Right ventricle myocardium superior (tissue), 1 donor: ENCODE measurements around the gene LMF1. TPM values are rescaled to one million over a fixed set of nuclear protein-coding genes. Genes with fewer than 3 reads are reported as not detected.
"Not testable (repeated sequence)": the region's sequence is repeated elsewhere in the genome, so short reads cannot be mapped to it uniquely, and the experiment has no call there.

Experiments used
- ATAC-seq: fragments of 200-7000 bp; cut with Tn5 transposase; one replicate; pipeline ENCODE4 v1.9.1; 2020; ENCODE audit warnings: mild to moderate bottlenecking; ENCODE audit not compliant: poor library complexity
- DNase-seq: peaks from one replicate; pipeline ENCODE4 v3.0.0-alpha.2; 2020
- intact Hi-C: fragments of 100-400 bp; cut with DNase I; formaldehyde crosslinking; loops from one replicate; pipeline ENCODE4 v1.11.2; 2022
- total RNA-seq: library from RNA; stranded (reverse); fragmentation: NEBNext Ultra II Directional; extraction: Animal tissue kit (Norgen Biotek cat#: 25700); gene quantifications from one replicate; pipeline ENCODE4 v1.2.1, GENCODE V29; 2021
- donor health status: DM: no; HTN: yes; CAD: no; lungs with severe emphysema.

LMF1 gene
- total RNA-seq, 1 donor from 2014 or later = 5.6 TPM

DNA sequence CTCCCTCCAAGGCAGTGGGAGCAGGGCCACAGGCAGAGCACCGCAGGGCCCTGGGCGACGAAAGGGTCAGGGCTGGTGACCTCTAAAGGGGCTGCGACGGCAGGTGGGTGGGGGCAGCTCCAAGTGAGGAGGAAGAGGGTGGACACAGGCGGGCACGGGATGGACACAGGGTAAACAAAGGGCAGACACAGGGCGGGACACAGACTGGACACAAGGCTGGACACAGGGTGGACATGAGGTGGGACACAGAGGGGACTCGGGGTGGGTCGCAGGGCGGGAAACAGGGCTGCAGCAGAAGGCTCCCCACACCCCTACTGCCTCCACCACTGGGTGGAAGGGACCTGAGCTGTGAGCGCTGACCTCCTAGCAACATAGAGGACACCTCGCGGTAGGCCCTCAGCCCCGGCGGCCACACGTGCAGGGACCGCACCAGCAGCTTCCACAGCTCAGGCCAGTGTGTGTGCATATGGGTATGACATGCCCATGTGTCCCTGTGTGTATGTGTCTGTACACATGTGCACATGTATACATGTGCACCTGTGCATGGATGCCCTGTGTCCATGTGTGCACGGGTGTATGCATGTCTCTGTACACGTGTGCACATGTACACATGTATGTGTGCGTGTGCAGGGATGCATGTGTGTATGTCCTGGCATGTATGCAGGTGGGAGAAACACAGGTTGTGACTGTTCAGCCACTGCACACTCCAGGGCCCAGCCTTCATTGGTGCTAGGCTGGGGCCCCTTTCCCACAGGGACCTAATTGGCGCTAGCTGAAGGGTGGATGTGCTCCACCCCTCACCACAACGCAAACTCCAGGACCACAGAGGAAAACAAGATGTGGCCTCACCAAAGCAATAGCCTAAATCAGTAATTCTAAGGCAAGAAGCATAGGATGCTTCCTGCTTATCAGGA is 7.6 kb downstream of the LMF1 start:
- ATAC-seq (peak; percentile 25), DNase-seq (no peak)
- intact Hi-C loops = no loop called here

DNA sequence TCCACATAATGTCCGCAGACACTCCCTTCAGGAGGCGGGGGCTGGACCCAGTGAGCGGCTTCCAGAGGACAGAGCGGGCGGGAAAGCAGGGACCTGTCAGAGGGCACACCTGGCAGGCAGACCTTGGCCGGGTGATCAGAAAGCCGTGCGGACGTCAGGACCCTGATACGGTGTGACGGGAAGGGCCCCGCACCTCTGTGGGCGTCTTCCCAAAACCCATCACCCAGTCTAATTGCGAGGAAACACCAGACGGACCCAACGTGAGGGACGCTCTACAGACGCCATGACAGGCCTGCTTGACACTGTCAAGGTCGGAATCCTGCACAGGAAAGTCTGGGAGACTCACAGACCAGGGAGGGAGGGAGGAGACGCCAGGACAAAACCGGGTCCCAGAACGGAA is 8.4 kb downstream of the LMF1 start:
- intact Hi-C loops = no loop called here
- DNase-seq (no peak), ATAC-seq (no peak)

DNA sequence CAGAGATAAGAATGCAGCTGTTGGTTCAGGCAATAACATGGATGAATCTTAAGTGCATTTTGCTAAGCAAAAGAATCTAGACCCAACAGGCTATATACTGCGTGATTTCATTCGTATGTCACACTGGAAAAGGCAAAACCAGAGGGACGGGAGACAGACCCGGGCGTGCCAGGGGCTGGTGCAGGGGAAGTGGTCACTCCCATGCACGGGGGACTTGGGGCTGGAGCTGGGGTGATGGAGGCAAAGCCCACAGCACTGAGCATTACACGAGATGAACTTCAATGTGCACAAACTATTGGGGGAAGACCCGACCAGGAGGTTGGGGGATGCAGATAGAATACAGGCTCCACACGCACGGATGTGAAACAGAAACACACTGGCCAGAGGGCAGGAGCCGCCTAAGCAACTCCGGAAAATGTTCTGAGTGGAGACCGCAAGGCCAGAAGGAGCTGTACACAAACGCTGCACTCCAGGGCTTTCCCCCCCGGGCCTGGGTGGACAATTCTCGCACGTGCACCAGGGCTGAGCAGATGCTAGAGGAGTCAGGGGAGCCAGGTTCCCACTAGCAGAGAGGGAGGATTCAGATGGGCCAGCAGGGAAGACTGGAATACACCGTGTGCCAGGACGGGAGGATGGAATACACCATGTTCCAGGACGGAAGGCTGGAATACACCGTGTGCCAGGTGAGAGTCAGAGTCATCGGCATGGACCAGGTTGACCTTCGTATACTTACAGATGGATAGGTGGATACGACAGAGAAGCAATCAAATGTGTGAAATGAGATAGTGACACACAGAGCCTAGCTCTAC is 11.3 kb downstream of the LMF1 start:
- DNase-seq (no peak), ATAC-seq (no peak)
- intact Hi-C loops = no loop called here

DNA sequence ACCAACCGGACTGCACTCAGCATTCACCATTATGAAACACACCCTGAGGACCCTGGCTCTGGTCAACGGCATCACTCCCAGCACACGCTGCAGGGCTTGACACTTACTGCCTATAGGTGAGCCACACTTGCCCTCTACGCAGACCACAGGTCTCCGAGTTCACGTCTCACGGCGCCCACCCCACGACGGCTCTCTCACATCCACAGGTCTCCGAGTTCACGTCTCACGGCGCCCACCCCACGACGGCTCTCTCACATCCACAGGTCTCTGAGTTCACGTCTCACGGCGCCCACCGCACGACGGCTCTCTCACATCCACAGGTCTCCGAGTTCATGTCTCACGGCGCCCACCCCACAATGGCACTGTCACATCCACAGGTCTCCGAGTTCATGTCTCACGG is 15.0 kb downstream of the LMF1 start:
- ATAC-seq, intact Hi-C loops, DNase-seq: not testable (repeated sequence)

DNA sequence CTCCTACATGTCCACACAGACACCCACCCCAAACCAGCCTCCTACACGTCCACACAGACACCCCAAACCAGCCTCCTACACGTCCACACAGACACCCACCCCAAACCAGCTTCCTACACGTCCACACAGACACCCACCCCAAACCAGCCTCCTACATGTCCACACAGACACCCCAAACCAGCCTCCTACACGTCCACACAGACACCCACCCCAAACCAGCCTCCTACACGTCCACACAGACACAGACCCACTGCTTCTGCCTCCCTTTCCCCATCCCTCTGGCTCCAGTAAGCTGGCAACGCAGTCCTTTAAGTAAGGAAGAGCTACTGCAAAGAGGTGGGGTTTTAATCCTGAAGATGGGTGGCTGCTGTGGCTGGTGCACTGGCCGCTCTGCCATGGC is 17.0 kb downstream of the LMF1 start:
- DNase-seq, ATAC-seq, intact Hi-C loops: not testable (repeated sequence)

DNA sequence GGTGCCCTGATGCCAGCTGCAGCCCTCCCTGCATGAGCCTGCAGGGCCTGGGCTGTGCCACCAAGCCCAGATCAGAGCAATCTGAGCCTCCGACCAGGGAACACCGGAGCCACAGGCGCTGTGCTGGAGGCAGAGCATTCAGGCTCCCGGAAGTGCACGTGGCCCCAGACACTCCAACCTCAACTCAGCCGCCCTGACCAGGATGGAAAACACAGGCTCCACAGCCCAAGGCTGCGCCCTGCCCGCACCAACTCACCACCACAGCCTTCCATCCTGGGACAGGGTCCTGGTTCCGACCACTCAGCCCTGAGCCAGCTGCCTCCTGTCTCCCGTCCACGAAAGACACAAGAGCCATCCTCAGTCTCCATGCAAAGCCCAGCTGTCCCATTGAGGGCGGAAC is 18.5 kb downstream of the LMF1 start:
- intact Hi-C loops = no loop called here
- ATAC-seq (no peak), DNase-seq (no peak)

DNA sequence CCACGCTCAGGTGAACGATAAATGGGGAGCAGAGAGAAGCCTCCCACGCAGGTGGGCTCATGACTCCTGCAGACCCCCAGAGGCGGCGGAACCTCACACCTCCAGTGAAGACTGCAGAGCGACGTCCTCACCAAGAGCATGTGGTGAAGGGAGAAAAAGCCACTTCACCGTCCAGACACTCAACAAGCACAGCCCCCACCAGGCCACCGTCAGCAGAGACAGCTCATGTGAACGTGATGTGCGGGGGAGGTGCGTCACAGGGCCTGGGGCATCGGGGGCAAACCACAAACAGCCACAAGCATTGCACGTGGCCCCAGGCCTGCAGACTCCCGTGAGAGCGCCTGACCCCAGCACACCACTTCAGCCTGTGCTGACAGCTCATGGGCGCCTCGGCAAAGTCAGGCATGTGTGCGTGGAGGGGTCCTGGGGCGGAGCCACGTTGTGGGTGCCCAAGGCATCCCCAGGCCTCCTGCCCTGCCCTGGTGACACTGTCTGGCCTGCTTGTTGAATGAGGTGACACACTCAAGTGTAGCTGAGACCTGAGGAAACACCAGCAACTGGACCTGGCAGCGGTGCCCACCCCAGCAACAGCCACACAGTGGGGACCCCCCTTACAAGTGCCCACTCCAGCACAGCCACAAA is 19.0 kb downstream of the LMF1 start:
- intact Hi-C loops = no loop called here
- DNase-seq = no peak
- no peak for ATAC-seq

DNA sequence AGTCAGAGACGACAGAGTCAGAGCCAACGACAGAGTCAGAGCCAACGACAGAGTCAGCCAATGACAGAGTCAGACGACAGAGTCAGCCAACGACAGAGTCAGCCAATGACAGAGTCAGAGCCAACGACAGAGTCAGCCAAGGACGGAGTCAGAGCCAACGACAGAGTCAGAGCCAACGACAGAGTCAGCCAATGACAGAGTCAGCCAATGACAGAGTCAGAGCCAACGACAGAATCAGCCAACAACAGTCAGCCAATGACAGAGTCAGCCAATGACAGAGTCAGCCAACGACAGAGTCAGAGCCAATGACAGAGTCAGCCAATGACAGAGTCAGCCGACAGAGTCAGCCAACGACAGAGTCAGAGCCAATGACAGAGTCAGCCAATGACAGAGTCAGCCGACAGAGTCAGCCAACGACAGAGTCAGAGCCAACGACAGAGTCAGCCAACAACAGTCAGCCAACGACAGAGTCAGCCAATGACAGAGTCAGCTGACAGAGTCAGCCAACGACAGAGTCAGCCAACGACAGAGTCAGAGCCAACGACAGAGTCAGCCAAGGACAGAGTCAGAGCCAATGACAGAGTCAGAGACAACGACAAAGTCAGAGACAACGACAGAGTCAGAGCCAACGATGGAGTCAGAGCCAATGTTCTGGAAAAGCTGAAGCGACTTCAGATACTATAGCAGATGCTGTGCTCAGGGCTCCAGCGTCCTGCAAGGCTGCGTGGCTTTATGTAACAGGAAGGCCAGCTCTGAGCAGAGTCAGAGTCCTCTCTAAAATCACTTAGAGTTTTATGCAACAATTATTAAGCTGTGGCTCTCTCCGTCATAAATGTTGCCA is 19.8 kb downstream of the LMF1 start:
- DNase-seq = peak; percentile 34
- intact Hi-C loops, ATAC-seq: not testable (repeated sequence)

DNA sequence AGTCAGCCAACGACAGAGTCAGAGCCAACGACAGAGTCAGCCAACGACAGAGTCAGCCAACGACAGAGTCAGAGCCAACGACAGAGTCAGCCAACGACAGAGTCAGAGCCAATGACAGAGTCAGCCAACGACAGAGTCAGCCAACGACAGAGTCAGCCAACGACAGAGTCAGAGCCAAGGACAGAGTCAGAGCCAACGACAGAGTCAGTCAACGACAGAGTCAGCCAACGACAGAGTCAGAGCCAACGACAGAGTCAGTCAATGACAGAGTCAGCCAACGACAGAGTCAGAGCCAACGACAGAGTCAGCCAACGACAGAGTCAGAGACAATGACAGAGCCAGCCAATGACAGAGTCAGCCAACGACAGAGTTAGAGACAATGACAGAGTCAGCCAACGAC is 22.0 kb downstream of the LMF1 start:
- intact Hi-C loops, DNase-seq, ATAC-seq: not testable (repeated sequence)

DNA sequence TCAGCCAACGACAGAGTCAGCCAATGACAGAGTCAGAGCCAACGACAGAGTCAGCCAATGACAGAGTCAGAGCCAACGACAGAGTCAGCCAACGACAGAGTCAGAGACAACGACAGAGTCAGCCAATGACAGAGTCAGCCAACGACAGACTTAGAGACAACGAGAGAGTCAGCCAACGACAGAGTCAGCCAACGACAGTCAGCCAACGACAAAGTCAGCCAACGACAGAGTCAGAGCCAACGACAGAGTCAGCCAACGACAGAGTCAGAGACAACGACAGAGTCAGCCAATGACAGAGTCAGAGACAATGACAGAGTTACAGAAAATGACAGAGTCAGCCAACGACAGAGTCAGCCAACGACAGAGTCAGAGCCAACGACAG is 22.9 kb downstream of the LMF1 start:
- ATAC-seq, DNase-seq, intact Hi-C loops: not testable (repeated sequence)

DNA sequence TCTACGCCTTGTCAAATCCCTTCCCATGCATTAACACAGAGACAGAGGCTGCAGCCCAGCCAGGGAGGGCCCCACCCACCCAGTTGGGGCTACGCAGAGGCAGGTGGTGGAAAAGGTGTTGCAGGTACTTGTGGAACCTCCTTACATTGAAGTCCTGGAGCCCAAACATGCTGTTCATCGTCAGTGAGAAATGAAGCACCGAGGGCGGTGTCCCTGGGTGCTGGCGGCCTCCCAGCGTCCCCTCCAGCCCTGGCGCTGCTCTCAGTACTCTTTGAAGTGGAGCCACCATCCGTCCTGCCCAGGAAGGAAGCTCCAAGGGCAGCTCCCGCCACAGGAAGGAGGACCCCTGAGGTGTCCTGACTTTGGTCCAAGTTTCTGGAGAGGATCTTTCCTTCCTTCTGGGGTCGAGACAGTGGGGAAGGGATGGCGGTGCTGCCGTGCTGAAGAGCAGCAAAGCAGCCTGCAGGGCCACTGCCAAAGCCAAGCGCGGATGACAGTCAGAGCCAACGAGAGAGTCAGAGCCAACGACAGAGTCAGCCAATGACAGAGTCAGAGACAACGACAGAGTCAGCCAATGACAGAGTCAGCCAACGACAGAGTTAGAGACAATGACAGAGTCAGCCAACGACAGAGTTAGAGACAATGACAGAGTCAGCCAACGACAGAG is 23.4 kb downstream of the LMF1 start:
- DNase-seq (no peak), ATAC-seq (no peak)
- intact Hi-C loops = no loop called here

DNA sequence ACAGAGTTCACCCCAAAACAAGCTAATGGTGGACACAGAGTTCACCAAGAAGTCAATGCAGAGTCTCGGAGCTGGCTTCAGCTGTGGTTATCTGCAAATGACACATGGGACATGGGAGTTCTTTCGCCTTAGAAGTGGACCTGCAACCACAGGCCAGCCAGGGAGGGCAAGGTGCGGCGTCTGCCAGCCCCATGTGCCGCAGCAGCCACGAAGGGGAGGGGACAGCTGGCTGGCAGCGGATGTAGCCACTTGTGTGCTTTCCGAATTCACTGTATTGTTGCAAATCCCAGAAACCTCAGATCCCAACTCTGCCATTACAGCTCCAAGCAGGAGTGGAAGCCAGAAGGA is 24.8 kb downstream of the LMF1 start:
- intact Hi-C loops = no loop called here
- ATAC-seq (no peak), DNase-seq (no peak)

DNA sequence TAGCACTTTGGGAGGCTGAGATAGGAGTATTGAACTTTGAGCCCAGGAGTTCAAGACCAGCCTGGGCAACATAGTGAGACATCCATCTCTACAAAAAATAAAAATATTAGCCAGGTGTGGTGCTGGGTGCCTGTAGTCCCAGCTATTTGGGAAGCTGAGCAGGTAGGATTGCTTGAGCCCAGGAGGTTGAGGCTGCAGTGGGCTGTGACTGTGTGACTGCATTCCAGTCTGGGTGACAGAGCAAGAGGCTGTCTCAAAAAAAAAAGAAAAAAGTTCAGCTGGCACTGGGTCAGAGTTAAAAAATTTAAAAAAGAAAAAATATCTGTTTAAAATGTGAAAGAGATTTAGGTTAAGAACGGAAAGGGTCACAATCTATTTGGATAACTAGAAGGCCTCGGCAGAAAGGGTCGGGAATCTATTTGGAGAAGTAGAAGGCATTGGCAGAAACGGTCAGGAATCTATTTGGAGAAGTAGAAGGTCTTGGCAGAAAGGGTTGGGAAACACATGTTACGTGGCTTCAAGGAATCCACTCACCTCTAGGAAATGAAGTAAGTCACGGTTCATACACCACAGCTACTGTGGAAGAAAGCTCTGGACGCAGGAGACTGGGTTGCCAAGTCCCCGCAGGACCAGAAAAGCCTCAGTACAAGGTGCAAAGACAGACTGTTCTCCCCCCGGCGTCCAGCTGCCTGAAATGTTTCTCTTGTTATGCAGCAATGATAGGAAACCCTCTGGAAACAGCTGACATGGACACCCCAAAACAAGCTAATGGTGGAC is 25.3 kb downstream of the LMF1 start:
- DNase-seq (no peak), ATAC-seq (no peak)
- intact Hi-C loops = no loop called here

DNA sequence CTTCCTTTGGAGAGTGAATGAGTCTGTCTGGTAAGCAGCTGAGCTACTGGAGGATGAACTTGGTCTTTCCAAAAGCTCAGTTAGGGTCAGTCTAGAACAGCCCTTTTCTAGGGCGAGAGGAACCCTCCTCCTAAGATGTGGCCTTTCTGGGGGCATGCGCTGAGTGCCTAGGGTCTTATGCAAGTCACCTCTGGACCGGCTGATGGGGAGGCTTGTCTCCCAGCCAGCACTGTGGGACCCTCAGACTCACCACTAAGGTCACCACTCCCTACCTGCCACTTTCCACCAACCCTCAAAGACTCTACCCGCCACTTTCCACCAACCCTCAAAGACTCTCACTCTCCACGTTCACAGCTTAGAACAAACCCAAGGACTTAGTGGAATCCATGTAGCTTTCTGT is 26.8 kb downstream of the LMF1 start:
- DNase-seq (no peak), ATAC-seq (no peak)
- intact Hi-C loops = no loop called here

DNA sequence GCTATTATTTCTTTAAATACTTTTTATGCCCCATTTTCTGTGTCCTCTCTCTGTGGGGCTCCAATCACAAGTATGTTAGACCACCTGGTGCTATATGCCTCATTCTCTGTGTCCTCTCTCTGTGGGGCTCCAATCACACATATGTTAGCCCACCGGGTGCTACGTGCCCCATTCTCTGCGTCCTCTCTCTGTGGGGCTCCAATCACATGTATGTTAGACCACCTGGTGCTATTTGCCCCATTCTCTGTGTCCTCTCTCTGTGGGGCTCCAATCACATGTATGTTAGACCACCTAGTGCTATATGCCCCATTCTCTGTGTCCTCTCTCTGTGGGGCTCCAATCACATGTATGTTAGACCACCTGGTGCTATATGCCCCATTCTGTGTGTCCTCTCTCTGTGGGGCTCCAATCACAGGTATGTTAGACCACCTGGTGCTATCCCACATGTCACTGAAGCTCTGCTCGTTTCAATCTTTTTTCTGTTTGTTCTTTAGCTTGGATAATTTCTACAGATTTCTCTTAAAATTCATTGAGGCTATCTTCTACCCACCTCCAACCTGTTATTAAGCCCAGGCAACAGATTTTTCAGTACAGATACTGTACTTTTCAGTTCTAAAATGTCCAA is 28.2 kb downstream of the LMF1 start:
- ATAC-seq (no peak), DNase-seq (no peak)
- intact Hi-C loops = no loop called here

DNA sequence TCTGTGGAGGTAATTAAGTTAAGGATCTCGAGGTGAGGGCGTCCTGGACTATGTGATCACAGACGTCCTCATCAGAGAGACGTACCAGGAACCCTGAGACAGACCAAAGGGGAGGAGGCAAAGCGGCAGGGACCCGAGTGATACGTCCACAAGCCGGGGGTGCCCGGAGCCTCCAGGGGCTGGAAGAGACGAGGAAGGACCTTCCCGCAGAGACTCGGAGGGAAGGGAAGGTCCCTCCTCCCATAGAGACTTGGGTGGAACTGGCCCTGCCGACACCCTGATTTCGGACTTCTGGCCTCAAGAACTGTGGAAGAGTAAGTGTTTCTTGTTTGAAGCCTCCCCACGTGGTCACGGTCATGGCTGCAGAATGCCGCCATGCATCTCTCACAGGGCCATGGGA is 30.8 kb downstream of the LMF1 start:
- no peak for ATAC-seq
- no peak for DNase-seq
- intact Hi-C loops = no loop called here

DNA sequence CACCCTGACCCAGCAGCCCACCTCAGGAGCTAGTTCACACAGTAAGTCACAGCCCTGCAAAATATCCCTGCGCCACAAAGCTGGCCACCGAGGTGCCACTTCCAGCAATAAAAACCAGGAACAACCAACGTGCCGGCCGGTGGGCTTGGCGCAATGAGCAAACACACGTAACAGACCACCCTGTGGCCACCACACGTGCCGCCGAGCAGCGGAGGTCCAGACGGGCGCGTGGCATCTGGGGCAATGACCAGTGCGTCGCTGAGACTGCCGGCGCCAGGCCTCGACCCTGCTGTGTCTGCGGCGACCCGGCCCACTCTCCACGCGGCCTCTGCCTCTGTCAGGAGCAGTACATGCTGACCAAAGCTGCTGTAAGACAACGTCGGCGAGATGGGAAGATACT is 31.5 kb downstream of the LMF1 start:
- intact Hi-C loops = no loop called here
- ATAC-seq (no peak), DNase-seq (no peak)
